Skin of body (tissue), 2 donors: ENCODE data around the gene VSTM5. TPM values are rescaled to one million over a fixed set of nuclear protein-coding genes. Genes with fewer than 3 reads are reported as not detected.
"Not testable (repeated sequence)": the region's sequence is repeated elsewhere in the genome, so short reads cannot be mapped to it uniquely, and the experiment has no call there.

Experiments
- DNase-seq: peaks from one replicate; lab custom pipeline; 2025; lab: John Stamatoyannopoulos, UW
- total RNA-seq: library from RNA; depleted of rRNA; stranded (reverse); fragments of >200 nt; gene quantifications from one replicate; pipeline ENCODE4 v1.2.3, GENCODE V29; 2014

Gene VSTM5
- total RNA-seq, result 0.39 TPM

GRCh38 chr11:93850594-93851018 is at the start of gene VSTM5:
TSS of gene VSTM5 (minus strand) at chr11:93850618. CDS start at chr11:93850502, 116 bp downstream.
- DNase-seq, result no peak

GRCh38 chr11:93895106-93895862 is 44.9 kb upstream of the VSTM5 start:
- DNase-seq, result peak; percentile 18

GRCh38 chr11:93890391-93891051 is 40.1 kb upstream of the VSTM5 start:
- no peak for DNase-seq

- DNase-seq, result no peak
Observed at GRCh38 chr11:93887111-93887510, 36.7 kb upstream of the VSTM5 start.

GRCh38 chr11:93879114-93879513 is 28.7 kb upstream of the VSTM5 start:
- not testable (repeated sequence) for DNase-seq

GRCh38 chr11:93875637-93876036 is 25.2 kb upstream of the VSTM5 start:
- no peak for DNase-seq

- DNase-seq, result no peak
Observed at GRCh38 chr11:93871526-93871925, 21.1 kb upstream of the VSTM5 start.

- DNase-seq, result no peak
Observed at GRCh38 chr11:93870616-93871015, 20.2 kb upstream of the VSTM5 start.

- DNase-seq, result no peak
Observed at GRCh38 chr11:93869830-93870229, 19.4 kb upstream of the VSTM5 start.

GRCh38 chr11:93868404-93868803 is 18.0 kb upstream of the VSTM5 start:
- DNase-seq, result not testable (repeated sequence)

GRCh38 chr11:93861808-93862207 is 11.4 kb upstream of the VSTM5 start:
- DNase-seq, result peak; percentile 46

GRCh38 chr11:93858121-93858775 is 7.8 kb upstream of the VSTM5 start:
- DNase-seq, result no peak

- no peak for DNase-seq
Observed at GRCh38 chr11:93857413-93858120, 7.1 kb upstream of the VSTM5 start.

GRCh38 chr11:93852242-93852641 is 1.8 kb upstream of the VSTM5 start:
- DNase-seq, result no peak

- no peak for DNase-seq
Observed at GRCh38 chr11:93849751-93850593, 446 bp downstream of the VSTM5 start.

- DNase-seq, result no peak
Observed at GRCh38 chr11:93849201-93849600, 1.2 kb downstream of the VSTM5 start.

- DNase-seq, result no peak
Observed at GRCh38 chr11:93846411-93846810, 4.0 kb downstream of the VSTM5 start.

GRCh38 chr11:93845181-93846092 is 5.0 kb downstream of the VSTM5 start:
- DNase-seq, result no peak

GRCh38 chr11:93844568-93844967 is 5.8 kb downstream of the VSTM5 start:
- DNase-seq, result no peak

- DNase-seq, result no peak
Observed at GRCh38 chr11:93843906-93844305, 6.5 kb downstream of the VSTM5 start.
